Stimulated activated CD8-positive, alpha-beta memory T cell treated with anti-CD3 and anti-CD28 coated beads, Interleukin-15, amount 100 ng/mL, for 48 hours (primary cell): Measurements from ENCODE around the gene LRRC59.
"Not testable (repeated sequence)": the region's sequence is repeated elsewhere in the genome, so short reads cannot be mapped to it uniquely, and the experiment has no call there.

Experiments
- DNase-seq, 2 donors: peaks; one replicate each; pipeline ENCODE4 v3.0.0-alpha.2; 2020; ENCODE audit warnings: low read depth in 2 of 2

LRRC59 gene

GRCh38 chr17:50424996-50425681 lies 27.8 kb upstream of the LRRC59 start:
- DNase-seq, result no peak

- DNase-seq, result no peak
Observed at GRCh38 chr17:50424246-50424995, 27.1 kb upstream of the LRRC59 start.

GRCh38 chr17:50423553-50424159 lies 26.3 kb upstream of the LRRC59 start:
- DNase-seq, result no peak

- no peak for DNase-seq
Observed at GRCh38 chr17:50422738-50423137, 25.4 kb upstream of the LRRC59 start.

GRCh38 chr17:50421308-50422051 lies 24.2 kb upstream of the LRRC59 start:
- no peak for DNase-seq

GRCh38 chr17:50420419-50421112 lies 23.2 kb upstream of the LRRC59 start:
- DNase-seq, result no peak

GRCh38 chr17:50419577-50419976 lies 22.3 kb upstream of the LRRC59 start:
- DNase-seq, result not testable (repeated sequence)

- DNase-seq, result no peak
Observed at GRCh38 chr17:50414808-50415207, 17.5 kb upstream of the LRRC59 start.

- no peak for DNase-seq
Observed at GRCh38 chr17:50412188-50412732, 14.9 kb upstream of the LRRC59 start.

- DNase-seq, result no peak
Observed at GRCh38 chr17:50407921-50408320, 10.6 kb upstream of the LRRC59 start.

- no peak for DNase-seq
Observed at GRCh38 chr17:50406578-50406977, 9.3 kb upstream of the LRRC59 start.

- not testable (repeated sequence) for DNase-seq
Observed at GRCh38 chr17:50405351-50405750, 8.0 kb upstream of the LRRC59 start.

- not testable (repeated sequence) for DNase-seq
Observed at GRCh38 chr17:50399591-50399990, 2.3 kb upstream of the LRRC59 start.

GRCh38 chr17:50398672-50399071 lies 1.3 kb upstream of the LRRC59 start:
- DNase-seq, result not testable (repeated sequence)

- no peak for DNase-seq
Observed at GRCh38 chr17:50397919-50398285, 579 bp upstream of the LRRC59 start.

GRCh38 chr17:50396261-50397110 lies 837 bp downstream of the LRRC59 start:
- DNase-seq, result no peak

- no peak for DNase-seq
Observed at GRCh38 chr17:50394711-50395110, 2.6 kb downstream of the LRRC59 start.

- DNase-seq, result no peak
Observed at GRCh38 chr17:50393700-50394099, 3.6 kb downstream of the LRRC59 start.

- DNase-seq, result no peak
Observed at GRCh38 chr17:50392621-50393020, 4.7 kb downstream of the LRRC59 start.

GRCh38 chr17:50389534-50389933 lies 7.8 kb downstream of the LRRC59 start:
- no peak for DNase-seq
